T follicular helper cell (primary cell): Measurements from ENCODE around the gene RIMKLA.

ENCODE experiments used
- DNase-seq: peaks from one replicate; pipeline ENCODE4 v3.0.0-alpha.2; 2020; ENCODE audit warnings: low read depth
- total RNA-seq, 2 experiments: gene quantifications; one replicate each; lab custom pipeline; 2026; lab: John Stamatoyannopoulos, UW

Gene RIMKLA
- 0.54 to 1.8 reads per million in 2 experiments for total RNA-seq

GRCh38 chr1:42380586-42381279, at the start of gene RIMKLA:
RIMKLA (plus strand) TSS chr1:42380792; CDS start chr1:42380935, 143 bp downstream.
- DNase-seq, result peak; percentile 1

GRCh38 chr1:42332877-42333276, 47.7 kb upstream of the RIMKLA start:
- no peak for DNase-seq

- no peak for DNase-seq
Observed at GRCh38 chr1:42333662-42334239, 46.8 kb upstream of the RIMKLA start.

- peak; percentile 9 for DNase-seq
Observed at GRCh38 chr1:42334240-42335049, 46.1 kb upstream of the RIMKLA start.

GRCh38 chr1:42335050-42335808, 45.4 kb upstream of the RIMKLA start, which contains the start of gene FOXJ3:
FOXJ3 (minus strand) TSS chr1:42335235; CDS start chr1:42311093, 24,142 bp downstream.
- DNase-seq, result peak; percentile 90

- DNase-seq, result no peak
Observed at GRCh38 chr1:42335809-42336518, 44.6 kb upstream of the RIMKLA start.

GRCh38 chr1:42336978-42337377, 43.6 kb upstream of the RIMKLA start:
- DNase-seq, result no peak

- no peak for DNase-seq
Observed at GRCh38 chr1:42340093-42340492, 40.5 kb upstream of the RIMKLA start.

GRCh38 chr1:42340901-42341300, 39.7 kb upstream of the RIMKLA start:
- no peak for DNase-seq

- no peak for DNase-seq
Observed at GRCh38 chr1:42343049-42343448, 37.5 kb upstream of the RIMKLA start.

GRCh38 chr1:42348498-42348897, 32.1 kb upstream of the RIMKLA start:
- no peak for DNase-seq

- DNase-seq, result no peak
Observed at GRCh38 chr1:42350086-42350485, 30.5 kb upstream of the RIMKLA start.

GRCh38 chr1:42358791-42359190, 21.8 kb upstream of the RIMKLA start:
- no peak for DNase-seq

- no peak for DNase-seq
Observed at GRCh38 chr1:42359466-42359865, 21.1 kb upstream of the RIMKLA start.

- DNase-seq, result no peak
Observed at GRCh38 chr1:42364089-42364488, 16.5 kb upstream of the RIMKLA start.

GRCh38 chr1:42364542-42364941, 16.1 kb upstream of the RIMKLA start:
- DNase-seq, result no peak

GRCh38 chr1:42365118-42365517, 15.5 kb upstream of the RIMKLA start:
- no peak for DNase-seq

- DNase-seq, result no peak
Observed at GRCh38 chr1:42368096-42368795, 12.3 kb upstream of the RIMKLA start.

- no peak for DNase-seq
Observed at GRCh38 chr1:42369471-42369870, 11.1 kb upstream of the RIMKLA start.

- DNase-seq, result no peak
Observed at GRCh38 chr1:42370876-42371549, 9.6 kb upstream of the RIMKLA start.
